C4-2B (cell line): ENCODE data around the gene HES1.
A peak's percentile ranks its signal among the peaks of the same experiment; 100 is the strongest.

Source experiments
- H3K27ac ChIP-seq: fragments of 450-650 bp; 2 replicates; pipeline ENCODE4 v1.5.1; 2017
- CTCF ChIP-seq: fragments of 450-650 bp; conservative IDR thresholded peaks from 2 replicates; pipeline ENCODE4 v1.5.1; 2017; ENCODE audit warnings: mild to moderate bottlenecking
- ZFX ChIP-seq: fragments of 450-650 bp; IDR thresholded peaks from 2 replicates; pipeline ENCODE4 v1.6.1; 2017

The HES1 gene

GRCh38 chr3:194166682-194167479 lies 30.9 kb downstream of the HES1 start:
- no peak for TF ChIP-seq ZFX
- no peak for TF ChIP-seq CTCF
- H3K27ac ChIP-seq: peak overlapping the region; percentile 43

- TF ChIP-seq CTCF: no peak
- TF ChIP-seq ZFX: no peak
- no peak overlapping the region for H3K27ac ChIP-seq
Observed at GRCh38 chr3:194167480-194168282, 31.7 kb downstream of the HES1 start.

GRCh38 chr3:194168994-194169393 lies 33.0 kb downstream of the HES1 start:
- TF ChIP-seq CTCF: no peak
- no peak for TF ChIP-seq ZFX

GRCh38 chr3:194169595-194169994 lies 33.6 kb downstream of the HES1 start:
- no peak overlapping the region for H3K27ac ChIP-seq
- TF ChIP-seq ZFX (no peak), CTCF (no peak)

More at GRCh38 chr3:194168994-194169393, 33.0 kb downstream of the HES1 start:
- H3K27ac ChIP-seq: no peak overlapping the region

GRCh38 chr3:194170793-194171192 lies 34.8 kb downstream of the HES1 start:
- no peak for TF ChIP-seq CTCF
- no peak for TF ChIP-seq ZFX
- H3K27ac ChIP-seq: no peak overlapping the region

GRCh38 chr3:194174406-194174805 lies 38.5 kb downstream of the HES1 start:
- no peak overlapping the region for H3K27ac ChIP-seq
- TF ChIP-seq ZFX (no peak), CTCF (no peak)

GRCh38 chr3:194174980-194175379 lies 39.0 kb downstream of the HES1 start:
- H3K27ac ChIP-seq: peak overlapping the region; percentile 35; the same call in 1 of the 2 replicates
- TF ChIP-seq ZFX: no peak
- TF ChIP-seq CTCF: no peak
